Measurements from ENCODE around the gene PPM1J.

PPM1J gene

GRCh38 chr1:112717263-112717873 lies 2.2 kb upstream of the PPM1J start:
- no peak for DNase-seq (ENCODE audit: low read depth)
- no peak for TF ChIP-seq CTCF (IDR thresholded peaks at IDR 0.05; ENCODE audit: low read depth, low read length)
- no peak for TF ChIP-seq MYC (IDR thresholded peaks at IDR 0.05; ENCODE audit: low read depth, low read length)
- TF ChIP-seq POLR2A (IDR thresholded peaks at IDR 0.05; ENCODE audit: extremely low read depth, insufficient read length): no peak
- TF ChIP-seq, protein P1, sequence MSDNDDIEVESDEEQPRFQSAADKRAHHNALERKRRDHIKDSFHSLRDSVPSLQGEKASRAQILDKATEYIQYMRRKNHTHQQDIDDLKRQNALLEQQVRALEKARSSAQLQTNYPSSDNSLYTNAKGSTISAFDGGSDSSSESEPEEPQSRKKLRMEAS (IDR thresholded peaks at IDR 0.05; ENCODE audit: low read depth, low read length): no peak
- H3K4me3 ChIP-seq (ENCODE audit: low read depth, low read length): no peak overlapping the region

DNA sequence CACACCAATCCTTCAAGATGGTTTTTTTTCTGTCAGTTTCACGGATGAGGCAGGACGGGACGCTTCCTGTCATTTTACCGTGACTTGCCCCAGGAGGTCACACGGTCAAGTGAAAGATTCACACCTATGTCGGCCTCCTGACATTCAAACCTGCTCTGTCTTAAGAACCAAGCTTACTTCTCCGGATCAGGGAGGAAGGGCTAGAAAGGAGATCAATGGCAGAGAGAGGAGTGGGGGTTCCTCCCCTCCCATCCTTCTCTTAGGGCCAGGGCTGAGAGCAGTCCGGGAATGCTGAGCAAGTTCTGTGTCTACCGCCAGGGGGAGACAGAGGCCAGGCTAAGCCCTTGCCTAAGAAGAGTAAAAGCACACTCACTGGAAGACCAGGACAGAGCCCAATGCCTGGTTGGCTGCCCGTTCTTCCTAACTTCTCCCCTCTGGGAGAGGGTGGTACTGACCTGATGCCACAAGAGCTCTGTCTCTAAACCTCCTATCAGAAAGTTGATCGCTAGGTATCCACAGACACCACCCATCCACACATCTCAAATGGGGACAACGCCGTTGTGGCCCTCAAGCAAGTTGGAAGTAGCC lies 1.1 kb upstream of the PPM1J start:
- H3K4me3 ChIP-seq (ENCODE audit: low read depth, low read length): peak overlapping the region; percentile 51
- TF ChIP-seq POLR2A (IDR thresholded peaks at IDR 0.05; ENCODE audit: extremely low read depth, insufficient read length) (no peak), CTCF (IDR thresholded peaks at IDR 0.05; ENCODE audit: low read depth, low read length) (peak; percentile 89)
- DNase-seq (ENCODE audit: low read depth): peak; percentile 85

DNA sequence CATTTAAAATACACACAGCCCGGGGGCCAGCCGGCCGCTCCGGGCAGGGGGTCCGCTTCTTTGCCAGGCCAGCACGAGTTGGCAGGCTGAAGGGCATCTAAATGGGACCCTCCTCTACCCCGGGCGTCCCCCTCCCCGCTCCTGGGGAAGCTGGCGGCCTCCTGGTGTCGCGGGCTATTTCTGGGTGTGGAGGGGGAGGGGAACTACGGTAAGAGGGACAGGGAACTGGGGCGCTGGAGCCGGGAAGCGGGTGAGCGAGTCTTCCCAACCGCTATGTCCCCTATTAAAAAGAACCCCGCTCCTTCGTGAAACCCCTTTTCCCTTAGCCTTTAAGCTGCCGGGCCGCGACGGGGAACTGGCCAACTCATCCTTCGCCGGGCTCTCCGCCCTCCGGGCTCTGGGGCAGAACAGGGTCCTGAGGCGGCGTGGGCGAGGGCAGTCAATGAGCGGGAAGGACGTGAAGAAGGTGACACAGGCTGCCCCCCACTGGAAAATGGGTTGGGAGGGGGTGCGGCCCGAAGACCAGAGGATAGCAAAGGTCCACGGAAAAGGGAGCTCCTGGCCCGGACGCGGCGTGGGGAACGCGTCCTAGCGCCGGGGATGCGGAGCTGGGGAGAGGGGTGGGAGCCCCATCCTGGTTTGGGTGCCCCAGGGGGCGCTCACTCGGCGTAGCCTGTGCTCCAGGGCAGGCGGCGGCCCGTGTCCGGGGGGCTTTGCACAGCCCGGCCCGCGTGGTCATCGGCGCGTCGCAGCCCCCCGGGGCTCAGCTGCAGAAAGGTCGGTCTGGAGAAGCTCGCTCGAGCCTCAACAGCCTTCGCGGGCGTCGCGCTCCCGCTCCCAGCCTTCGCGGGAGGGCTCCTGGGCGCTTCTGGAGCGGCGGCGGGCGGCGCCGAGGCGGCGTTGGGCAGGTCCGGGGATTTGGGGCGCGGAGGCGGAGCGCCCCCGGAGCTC lies 544 bp downstream of the PPM1J start:
- no peak overlapping the region for H3K4me3 ChIP-seq (ENCODE audit: low read depth, low read length)
- DNase-seq (ENCODE audit: low read depth): peak; percentile 25
- TF ChIP-seq, protein P1 (IDR thresholded peaks at IDR 0.05; ENCODE audit: low read depth, low read length): no peak
- TF ChIP-seq CTCF (IDR thresholded peaks at IDR 0.05; ENCODE audit: low read depth, low read length) (no peak), POLR2A (IDR thresholded peaks at IDR 0.05; ENCODE audit: extremely low read depth, insufficient read length) (no peak), MYC (IDR thresholded peaks at IDR 0.05; ENCODE audit: low read depth, low read length) (no peak)

DNA sequence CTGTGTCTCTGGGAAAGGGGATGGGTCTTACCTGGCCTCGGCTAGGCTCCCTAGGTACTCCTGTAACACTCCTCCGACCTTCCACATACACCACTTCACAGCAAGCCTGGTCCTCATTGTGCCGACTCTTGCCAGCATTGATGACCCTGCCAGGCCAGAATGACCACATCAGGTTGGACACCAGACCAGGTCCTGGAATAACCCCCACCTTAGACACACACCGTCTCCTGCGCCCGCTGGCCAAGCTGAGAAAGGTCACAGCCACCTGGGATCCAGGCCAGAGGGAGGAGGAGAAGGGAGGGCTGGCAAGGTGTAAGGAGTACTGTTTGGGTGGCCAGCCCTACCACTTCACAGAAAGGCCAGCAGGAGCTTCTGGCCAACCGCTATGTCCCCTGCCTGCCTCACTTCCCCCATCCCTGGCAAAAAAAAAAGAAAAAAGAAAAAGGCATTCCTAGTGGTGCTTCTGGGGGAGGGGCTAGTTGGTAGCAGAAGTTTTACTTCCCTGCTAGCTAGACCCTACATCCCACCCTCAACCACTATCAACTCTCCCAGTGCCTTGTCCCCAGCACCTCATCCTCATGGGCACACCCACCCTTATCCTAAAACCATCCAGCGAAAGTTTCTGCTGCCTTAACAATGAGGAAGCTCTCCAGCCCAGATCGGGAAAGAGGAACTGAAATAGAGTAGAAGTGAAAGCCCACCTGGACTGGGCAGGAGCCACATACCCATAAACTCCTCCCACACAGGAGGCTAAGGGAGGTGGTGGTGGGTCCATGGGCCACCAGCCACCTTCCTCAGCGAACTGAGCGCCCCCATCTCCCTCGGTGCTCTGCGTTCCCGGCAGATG lies 1.4 kb downstream of the PPM1J start:
- TF ChIP-seq CTCF (IDR thresholded peaks at IDR 0.05; ENCODE audit: low read depth, low read length) (no peak), MYC (IDR thresholded peaks at IDR 0.05; ENCODE audit: low read depth, low read length) (no peak), POLR2A (IDR thresholded peaks at IDR 0.05; ENCODE audit: extremely low read depth, insufficient read length) (no peak)
- TF ChIP-seq, protein P1 (IDR thresholded peaks at IDR 0.05; ENCODE audit: low read depth, low read length): no peak
- peak; percentile 69 for DNase-seq (ENCODE audit: low read depth)
- H3K4me3 ChIP-seq (ENCODE audit: low read depth, low read length): no peak overlapping the region

- DNase-seq (ENCODE audit: low read depth): no peak
- TF ChIP-seq MYC (IDR thresholded peaks at IDR 0.05; ENCODE audit: low read depth, low read length) (no peak), CTCF (IDR thresholded peaks at IDR 0.05; ENCODE audit: low read depth, low read length) (no peak), POLR2A (IDR thresholded peaks at IDR 0.05; ENCODE audit: extremely low read depth, insufficient read length) (no peak)
- TF ChIP-seq, protein P1 (IDR thresholded peaks at IDR 0.05; ENCODE audit: low read depth, low read length): no peak
- no peak overlapping the region for H3K4me3 ChIP-seq (ENCODE audit: low read depth, low read length)
Observed at GRCh38 chr1:112712701-112713128, 2.4 kb downstream of the PPM1J start.

Measured in NB4 (cell line).